H1 (cell line): ENCODE data around the gene UBE2F. TPM values are rescaled to one million over a fixed set of nuclear protein-coding genes. Genes with fewer than 3 reads are reported as not detected.

Experiments
- BACH1 ChIP-seq: IDR thresholded peaks from 2 replicates; pipeline ENCODE4 v1.6.1; 2012; ENCODE audit warnings: low read length, improper control_type of control experiment
- BRCA1 ChIP-seq: IDR thresholded peaks from 2 replicates; pipeline ENCODE4 v1.6.1; 2012; ENCODE audit warnings: low read depth, low read length, improper control_type of control experiment
- CBX8 ChIP-seq: fragments of 300-800, 300-1000 bp; sonication (generic); IDR thresholded peaks from 2 replicates; pipeline ENCODE4 v1.7.1; 2016; ENCODE audit warnings: low read depth, low read length, borderline replicate concordance
- CEBPB ChIP-seq: IDR thresholded peaks from 2 replicates; pipeline ENCODE4 v1.6.1; 2012; ENCODE audit warnings: low read depth, low read length
- CHD1 ChIP-seq: IDR thresholded peaks from 2 replicates; pipeline ENCODE4 v1.6.1; 2012; ENCODE audit warnings: low read depth, low read length, improper control_type of control experiment
- EGR1 ChIP-seq: IDR thresholded peaks from 2 replicates; pipeline ENCODE4 v1.6.1; 2011; ENCODE audit warnings: low read depth, low read length, borderline replicate concordance
- FOSL1 ChIP-seq: IDR thresholded peaks from 2 replicates; pipeline ENCODE4 v1.6.1; 2011; ENCODE audit warnings: mild to moderate bottlenecking, low read depth, low read length, moderate library complexity; ENCODE audit not compliant: insufficient read depth
- RFX5 ChIP-seq: IDR thresholded peaks from 2 replicates; pipeline ENCODE4 v1.6.1; 2011; ENCODE audit warnings: low read depth, low read length, improper control_type of control experiment, borderline replicate concordance
- SP4 ChIP-seq: IDR thresholded peaks from 2 replicates; pipeline ENCODE4 v1.6.1; 2012; ENCODE audit warnings: low read length, inconsistent platforms
- TAF7 ChIP-seq: optimal IDR thresholded peaks from 2 replicates; pipeline ENCODE3; 2011; ENCODE audit warnings: low read depth, mild to moderate bottlenecking, inconsistent platforms, low read length, moderate library complexity, borderline replicate concordance
- TBP ChIP-seq: IDR thresholded peaks from 2 replicates; pipeline ENCODE4 v1.6.1; 2011; ENCODE audit warnings: low read depth, low read length, improper control_type of control experiment
- TCF12 ChIP-seq: IDR thresholded peaks from 2 replicates; pipeline ENCODE4 v1.6.1; 2011; ENCODE audit warnings: low read depth, mild to moderate bottlenecking, low read length
- polyA plus RNA-seq, 7 experiments: library from polyadenylated mRNA; depleted of rRNA in 3 of 7; stranded (reverse) in 5 of 7; unstranded in 2 of 7; fragments of >200 nt in 5 of 7; fragments of 200-250 nt in 2 of 7; gene quantifications; 1 replicate in 5 of 7; 2 replicates in 1 of 7; 4 replicates in 1 of 7; pipeline versions ENCODE4 v1.2.1 to v1.2.3, GENCODE V29; 2011 to 2013; ENCODE audit warnings: missing spikeins in 2 of 7, mixed read lengths in 2 of 7
- total RNA-seq: library from RNA; stranded (reverse); fragmentation: NEBNext Ultra II Directional; extraction: Animal tissue kit (Norgen Biotek cat#: 25700); gene quantifications from 2 replicates; pipeline ENCODE4 v1.2.1, GENCODE V29; 2021
- TF ChIP-seq, protein P1 (sequence below): IDR thresholded peaks from 2 replicates; pipeline ENCODE4 v1.6.1; 2011; ENCODE audit warnings: low read depth, mild to moderate bottlenecking, low read length; ENCODE audit not compliant: insufficient read depth
- TF ChIP-seq, protein P2 (sequence below): IDR thresholded peaks from 2 replicates; pipeline ENCODE4 v1.6.1; 2011; ENCODE audit warnings: low read length, improper control_type of control experiment

The UBE2F gene
- total and polyA plus RNA-seq, 2 of the 8 experiments (the other 6 are each of a cell fraction or from before 2014, with no cell fraction given), result 43.3 to 59.8 TPM

DNA sequence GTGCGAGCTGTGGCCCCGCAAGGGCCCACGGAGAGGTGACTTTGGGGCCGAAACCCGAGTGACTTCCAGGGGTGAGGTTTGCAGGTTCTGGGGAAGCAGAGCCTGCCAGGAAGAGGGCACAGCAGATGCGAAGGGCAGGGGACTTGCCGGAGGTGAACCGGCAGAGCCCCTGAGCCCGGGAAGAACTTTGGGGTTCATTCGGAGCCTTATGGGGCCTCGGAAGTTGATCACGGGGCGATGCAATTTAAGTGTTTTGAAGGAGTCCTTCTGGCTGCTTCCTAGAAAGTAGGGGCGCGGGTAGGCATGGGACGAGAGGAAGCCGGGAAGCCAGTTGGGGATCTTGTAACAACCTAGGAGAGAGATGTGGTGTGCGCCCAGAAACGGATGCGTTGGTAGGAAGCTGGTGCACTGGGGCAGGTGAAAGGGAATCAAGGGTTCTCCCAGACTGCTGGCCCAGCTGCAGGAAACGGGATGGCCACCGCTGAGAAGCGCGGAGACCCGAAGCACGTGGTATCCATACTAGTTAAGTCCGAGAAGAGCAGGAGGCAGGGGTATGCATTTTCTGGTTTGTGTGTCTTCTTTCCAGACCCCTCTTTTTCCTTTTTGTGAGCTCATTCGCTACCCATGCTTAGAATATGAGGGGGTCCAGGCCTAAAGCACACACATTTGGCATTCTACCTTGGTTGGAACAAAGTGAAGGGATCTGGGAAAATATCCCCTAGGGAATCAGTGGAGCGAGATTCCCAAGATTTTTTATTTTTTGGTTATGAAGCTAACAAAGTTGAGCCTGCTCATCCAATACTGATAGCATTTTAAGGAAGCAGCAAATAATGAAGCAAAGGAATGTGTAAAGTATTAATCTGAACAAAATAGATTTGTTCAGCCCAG is 94.7 kb downstream of the UBE2F start (continued):
- TF ChIP-seq, protein P1, sequence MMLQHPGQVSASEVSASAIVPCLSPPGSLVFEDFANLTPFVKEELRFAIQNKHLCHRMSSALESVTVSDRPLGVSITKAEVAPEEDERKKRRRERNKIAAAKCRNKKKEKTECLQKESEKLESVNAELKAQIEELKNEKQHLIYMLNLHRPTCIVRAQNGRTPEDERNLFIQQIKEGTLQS, result no peak
- TF ChIP-seq FOSL1 (no peak), CEBPB (no peak), TBP (peak; percentile 46), CBX8 (no peak), RFX5 (no peak), BRCA1 (no peak), CHD1 (no peak), SP4 (no peak), BACH1 (no peak), TCF12 (no peak), EGR1 (no peak), TAF7 (no peak)
- TF ChIP-seq, protein P2, sequence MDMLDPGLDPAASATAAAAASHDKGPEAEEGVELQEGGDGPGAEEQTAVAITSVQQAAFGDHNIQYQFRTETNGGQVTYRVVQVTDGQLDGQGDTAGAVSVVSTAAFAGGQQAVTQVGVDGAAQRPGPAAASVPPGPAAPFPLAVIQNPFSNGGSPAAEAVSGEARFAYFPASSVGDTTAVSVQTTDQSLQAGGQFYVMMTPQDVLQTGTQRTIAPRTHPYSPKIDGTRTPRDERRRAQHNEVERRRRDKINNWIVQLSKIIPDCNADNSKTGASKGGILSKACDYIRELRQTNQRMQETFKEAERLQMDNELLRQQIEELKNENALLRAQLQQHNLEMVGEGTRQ, result 0 out of 2 replicates have a peak, but pooled peaks have one; percentile 9
